Activated T-helper 2 cell treated with anti-CD3 and anti-CD28 coated beads, Interferon-gamma antibody, Interleukin-2, Interleukin-4, amounts not matched to agents 10 μg/mL and 5 μg/mL and 100 μg/mL, durations not matched to agents 14 hours and 24 hours and 36 hours (primary cell): ENCODE results near the gene CCIN. TPM values are rescaled to one million over a fixed set of nuclear protein-coding genes. Genes with fewer than 3 reads are reported as not detected.
A peak's percentile ranks its signal among the peaks of the same experiment; 100 is the strongest.
"Not testable (repeated sequence)": the region's sequence is repeated elsewhere in the genome, so short reads cannot be mapped to it uniquely, and the experiment has no call there.

Source experiments
- DNase-seq: peaks from one replicate; pipeline ENCODE4 v3.0.0; 2021; ENCODE audit warnings: low spot score
- H3K27ac Mint-ChIP-seq: one replicate; pipeline ENCODE4 v1.8.0; 2021; ENCODE audit warnings: mixed read lengths
- H3K27me3 Mint-ChIP-seq: one replicate; pipeline ENCODE4 v1.8.0; 2021; ENCODE audit warnings: low read depth, mixed read lengths
- H3K36me3 Mint-ChIP-seq: one replicate; pipeline ENCODE4 v1.8.0; 2021; ENCODE audit warnings: low read depth, mixed read lengths
- H3K4me1 Mint-ChIP-seq: one replicate; pipeline ENCODE4 v1.8.0; 2021; ENCODE audit warnings: low read depth, mixed read lengths
- H3K4me3 Mint-ChIP-seq: one replicate; pipeline ENCODE4 v1.8.0; 2021; ENCODE audit warnings: low read depth, mild to moderate bottlenecking, moderate library complexity, mixed read lengths
- H3K9me3 Mint-ChIP-seq: one replicate; pipeline ENCODE4 v1.8.0; 2021; ENCODE audit warnings: mixed read lengths
- intact Hi-C: fragments of 100-400 bp; cut with micrococcal nuclease; formaldehyde crosslinking; loops from one replicate; pipeline ENCODE4 v1.15.1; 2023
- total RNA-seq: library from RNA; stranded (reverse); gene quantifications from 2 replicates; pipeline ENCODE4 v1.2.3, GENCODE V29; 2022

Gene CCIN
- total RNA-seq, 1 donor from 2014 or later: not detected

DNA sequence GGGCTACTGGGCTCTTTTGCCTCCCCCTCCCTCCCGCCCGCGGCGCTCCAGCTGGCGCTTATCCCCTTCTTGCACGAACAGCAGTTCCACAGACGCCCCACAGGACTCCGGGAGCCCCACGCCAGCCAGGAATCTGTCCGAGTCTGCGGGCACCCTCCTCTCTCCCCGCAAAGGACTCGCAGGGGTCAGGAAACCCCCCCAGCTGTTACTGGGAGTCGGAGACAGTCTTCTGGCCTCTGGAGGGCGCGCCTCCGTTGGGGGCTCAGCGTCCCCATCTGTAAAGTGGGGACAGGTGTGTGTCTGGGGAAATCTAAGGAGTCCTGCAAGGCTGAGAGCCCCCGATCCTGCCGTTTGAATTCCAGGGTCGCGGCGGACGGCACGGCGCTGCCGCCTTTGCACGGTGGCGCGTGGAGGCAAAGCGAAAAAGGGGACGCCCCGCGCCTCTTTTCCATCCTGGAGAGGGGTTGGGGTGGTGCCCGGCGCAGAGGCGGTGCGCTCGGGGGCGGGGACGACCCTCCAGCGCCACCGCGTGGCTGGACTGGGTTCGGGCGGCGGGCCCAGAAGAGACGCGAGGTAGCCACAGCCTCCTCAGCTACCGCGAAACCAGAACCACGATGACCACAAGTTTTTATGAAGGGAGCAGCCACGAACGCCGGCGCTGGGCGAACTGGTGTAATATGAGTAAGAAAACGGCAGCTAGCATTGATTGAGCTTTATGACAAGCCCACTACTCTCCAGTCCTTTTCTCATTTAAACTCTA lies 2.8 kb upstream of the CCIN start:
- peak; percentile 81 for DNase-seq
- no peak overlapping the region for H3K27ac Mint-ChIP-seq

DNA sequence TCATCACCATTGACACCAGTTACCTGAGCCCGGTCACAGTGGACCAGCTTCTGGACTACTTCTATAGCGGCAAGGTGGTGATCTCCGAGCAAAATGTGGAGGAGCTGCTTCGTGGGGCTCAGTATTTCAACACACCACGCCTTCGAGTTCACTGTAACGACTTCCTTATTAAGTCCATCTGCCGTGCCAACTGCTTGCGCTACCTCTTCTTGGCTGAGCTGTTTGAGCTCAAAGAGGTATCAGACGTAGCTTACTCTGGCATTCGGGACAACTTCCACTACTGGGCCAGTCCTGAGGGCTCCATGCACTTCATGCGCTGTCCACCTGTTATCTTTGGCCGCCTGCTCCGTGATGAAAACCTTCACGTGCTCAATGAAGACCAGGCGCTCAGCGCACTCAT lies 520 bp downstream of the CCIN start:
- peaks cover 4% of the 10 kb centered on the region for H3K4me1 Mint-ChIP-seq
- no peak overlapping the region for H3K4me3 Mint-ChIP-seq
- no peak overlapping the region for H3K27ac Mint-ChIP-seq
- no peaks in the 10 kb centered on the region for H3K36me3 Mint-ChIP-seq
- DNase-seq: no peak
- intact Hi-C loops: loop anchor here (5.0 kb wide), 1 partner anchor 37 kb away; no protein-coding TSS in a partner anchor
- peaks cover 7% of the 10 kb centered on the region for H3K27me3 Mint-ChIP-seq
- H3K9me3 Mint-ChIP-seq: no peaks in the 10 kb centered on the region

More for the DNA sequence above, 2.8 kb upstream of the CCIN start:
- Mint-ChIP-seq H3K9me3 (no peaks in the 10 kb centered on the region), H3K4me1 (peaks cover 5% of the 10 kb centered on the region), H3K4me3 (peak overlapping the region; percentile 72), H3K36me3 (peaks cover 3% of the 10 kb centered on the region), H3K27me3 (peaks cover 7% of the 10 kb centered on the region)
- intact Hi-C loops: loop anchor here (1.0 to 5.0 kb wide), 2 partner anchors 34 to 63 kb away; no protein-coding TSS in a partner anchor

DNA sequence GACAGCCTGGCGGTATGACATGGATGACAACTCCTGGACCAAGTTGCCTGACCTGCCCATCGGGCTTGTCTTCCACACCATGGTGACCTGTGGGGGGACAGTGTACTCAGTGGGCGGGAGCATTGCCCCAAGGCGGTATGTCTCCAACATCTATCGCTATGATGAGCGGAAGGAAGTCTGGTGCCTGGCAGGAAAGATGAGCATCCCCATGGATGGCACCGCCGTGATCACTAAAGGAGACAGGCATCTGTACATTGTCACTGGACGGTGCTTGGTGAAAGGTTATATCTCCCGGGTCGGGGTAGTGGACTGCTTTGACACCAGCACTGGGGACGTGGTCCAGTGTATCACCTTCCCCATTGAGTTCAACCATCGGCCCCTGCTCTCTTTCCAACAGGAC lies 1.3 kb downstream of the CCIN start:
- intact Hi-C loops: no loop called here
- no peak overlapping the region for H3K27ac Mint-ChIP-seq
- peaks cover 8% of the 10 kb centered on the region for H3K27me3 Mint-ChIP-seq
- no peaks in the 10 kb centered on the region for H3K36me3 Mint-ChIP-seq
- no peaks in the 10 kb centered on the region for H3K9me3 Mint-ChIP-seq
- H3K4me1 Mint-ChIP-seq: peaks cover 2% of the 10 kb centered on the region
- DNase-seq: no peak
- no peak overlapping the region for H3K4me3 Mint-ChIP-seq

DNA sequence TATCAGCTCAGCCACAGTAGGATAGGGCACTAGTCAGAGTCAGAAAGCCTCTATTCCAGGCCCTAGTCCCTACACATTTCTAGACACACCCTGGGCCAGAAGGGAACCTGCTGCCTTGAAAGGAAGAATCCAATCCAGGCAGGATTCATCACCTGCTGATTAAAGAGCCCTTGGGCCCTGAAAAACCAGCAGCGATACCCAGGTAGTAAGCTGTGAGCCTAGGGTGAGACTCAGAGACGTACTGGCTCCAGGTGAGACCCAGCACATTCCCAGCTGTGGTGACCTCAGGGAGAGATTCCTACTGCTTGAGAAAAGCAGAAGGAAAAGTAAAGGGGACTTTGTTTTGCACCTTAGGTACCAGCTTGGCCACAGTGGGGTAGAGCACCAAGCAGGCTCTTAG lies 4.7 kb downstream of the CCIN start:
- H3K4me3 Mint-ChIP-seq: no peak overlapping the region
- intact Hi-C loops: no loop called here

DNA sequence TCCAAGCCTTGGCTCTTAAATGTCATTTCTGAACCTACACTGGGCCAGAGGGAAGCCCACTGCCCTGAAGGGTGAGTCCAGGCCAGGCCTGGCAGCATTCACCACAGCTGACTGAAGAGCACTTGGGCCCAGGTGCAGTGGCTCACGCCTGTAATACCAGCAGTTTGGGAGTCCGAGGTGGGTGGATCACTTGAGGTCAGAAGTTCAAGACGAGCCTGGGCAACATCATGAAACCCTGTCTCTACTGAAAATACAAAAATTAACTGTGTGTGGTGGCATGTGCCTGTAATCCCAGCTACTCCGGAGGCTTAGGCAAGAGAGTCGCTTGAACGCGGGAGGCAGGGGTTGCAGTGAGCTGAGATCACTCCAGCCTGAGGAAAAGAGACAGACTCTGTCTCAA lies 5.1 kb downstream of the CCIN start:
- Mint-ChIP-seq H3K27me3 (peaks cover 14% of the 10 kb centered on the region), H3K9me3 (no peaks in the 10 kb centered on the region), H3K4me1 (peaks cover 5% of the 10 kb centered on the region), H3K4me3 (no peak overlapping the region), H3K36me3 (no peaks in the 10 kb centered on the region), H3K27ac (no peak overlapping the region)
- intact Hi-C loops: no loop called here
- DNase-seq: no peak

More for the DNA sequence above, 4.7 kb downstream of the CCIN start:
- Mint-ChIP-seq H3K27me3 (peaks cover 11% of the 10 kb centered on the region), H3K9me3 (no peaks in the 10 kb centered on the region), H3K27ac (no peak overlapping the region), H3K36me3 (no peaks in the 10 kb centered on the region), H3K4me1 (peaks cover 3% of the 10 kb centered on the region)
- no peak for DNase-seq

DNA sequence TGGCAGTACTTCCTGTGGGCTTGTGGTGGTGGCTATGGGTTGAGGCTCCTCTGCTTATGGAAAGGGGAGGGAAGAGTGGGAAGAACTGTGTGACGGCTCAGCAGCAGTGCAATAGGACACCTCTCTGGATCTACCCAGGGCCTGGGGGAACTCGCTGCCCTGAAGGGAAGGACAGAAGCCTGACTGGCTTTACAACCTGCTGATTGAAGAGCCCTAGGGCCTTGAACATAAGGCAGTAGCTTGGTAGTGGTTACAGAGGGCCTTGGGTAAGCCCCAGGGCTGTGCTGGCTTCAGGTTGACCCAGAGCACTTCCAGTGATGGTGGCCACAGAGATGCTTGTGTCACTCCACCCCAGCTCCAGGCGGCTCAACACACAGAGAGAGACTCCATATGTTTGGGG lies 5.5 kb downstream of the CCIN start:
- intact Hi-C loops: no loop called here
- DNase-seq: no peak
- peaks cover 5% of the 10 kb centered on the region for H3K4me1 Mint-ChIP-seq
- H3K36me3 Mint-ChIP-seq: no peaks in the 10 kb centered on the region
- peaks cover 14% of the 10 kb centered on the region for H3K27me3 Mint-ChIP-seq
- no peak overlapping the region for H3K4me3 Mint-ChIP-seq
- H3K9me3 Mint-ChIP-seq: no peaks in the 10 kb centered on the region
- no peak overlapping the region for H3K27ac Mint-ChIP-seq

DNA sequence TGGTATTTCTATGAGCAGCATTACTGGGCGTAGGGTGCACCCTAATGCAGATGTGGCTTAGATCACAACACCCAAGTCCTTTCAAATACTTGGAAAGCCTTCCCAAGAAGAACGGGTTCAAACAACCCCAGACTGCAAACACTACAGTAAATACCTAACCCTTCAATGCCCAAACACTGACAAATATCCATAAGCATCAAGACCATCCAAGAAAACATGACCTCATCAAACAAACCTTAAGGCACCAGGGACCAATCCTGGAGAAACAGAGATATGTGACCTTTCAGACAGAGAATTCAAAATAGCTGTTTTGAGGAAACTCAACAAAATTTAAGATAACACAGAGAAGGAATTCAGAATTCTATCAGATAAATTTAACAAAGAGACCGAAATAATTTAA lies 6.0 kb downstream of the CCIN start:
- intact Hi-C loops, H3K4me3 Mint-ChIP-seq, DNase-seq, H3K27ac Mint-ChIP-seq, H3K9me3 Mint-ChIP-seq, H3K4me1 Mint-ChIP-seq, H3K36me3 Mint-ChIP-seq: not testable (repeated sequence)
- peaks cover 14% of the 10 kb centered on the region for H3K27me3 Mint-ChIP-seq

DNA sequence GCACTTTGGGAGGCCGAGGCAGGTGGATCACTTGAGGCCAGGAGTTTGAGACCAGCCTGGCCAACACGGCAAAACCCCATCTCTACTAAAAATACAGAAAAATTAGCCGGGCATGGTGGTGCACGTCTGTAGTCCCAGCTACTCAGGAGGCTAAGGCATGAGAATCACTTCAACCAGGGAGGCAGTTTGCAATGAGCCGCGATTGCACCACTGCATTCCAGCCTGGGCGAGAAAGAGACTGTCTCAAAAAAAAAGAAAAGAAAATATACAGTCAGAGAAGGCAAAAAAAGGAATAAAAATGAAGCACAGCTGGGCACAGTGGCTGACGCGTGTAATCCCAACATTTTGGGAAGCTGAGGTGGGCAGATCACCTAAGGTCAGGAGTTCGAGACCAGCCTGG lies 7.3 kb downstream of the CCIN start:
- H3K4me3 Mint-ChIP-seq, intact Hi-C loops, H3K27ac Mint-ChIP-seq, H3K9me3 Mint-ChIP-seq, H3K36me3 Mint-ChIP-seq, DNase-seq, H3K4me1 Mint-ChIP-seq: not testable (repeated sequence)
- peaks cover 16% of the 10 kb centered on the region for H3K27me3 Mint-ChIP-seq

DNA sequence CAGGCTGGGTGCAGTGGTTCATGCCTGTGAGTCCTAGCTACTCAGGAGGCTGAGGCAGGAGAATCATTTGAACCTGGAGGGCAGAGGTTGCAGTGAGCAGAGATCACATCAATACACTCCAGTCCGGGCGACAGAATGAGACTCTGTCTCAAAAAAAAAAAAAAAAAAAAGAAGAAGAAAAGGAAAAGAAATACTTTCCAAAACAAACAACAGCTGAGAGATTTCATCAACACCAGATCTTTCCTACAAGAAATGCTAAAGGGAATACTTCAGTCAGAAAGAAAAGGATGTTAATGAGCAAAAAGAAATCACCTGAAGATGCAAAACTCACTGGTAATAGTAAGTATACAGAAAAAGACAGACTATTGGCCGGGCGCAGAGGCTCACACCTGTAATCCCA lies 8.4 kb downstream of the CCIN start:
- intact Hi-C loops: no loop called here
- Mint-ChIP-seq H3K27me3 (peaks cover 19% of the 10 kb centered on the region), H3K9me3 (no peaks in the 10 kb centered on the region), H3K4me1 (peaks cover 5% of the 10 kb centered on the region), H3K36me3 (no peaks in the 10 kb centered on the region), H3K4me3 (no peak overlapping the region), H3K27ac (no peak overlapping the region)
- no peak for DNase-seq

DNA sequence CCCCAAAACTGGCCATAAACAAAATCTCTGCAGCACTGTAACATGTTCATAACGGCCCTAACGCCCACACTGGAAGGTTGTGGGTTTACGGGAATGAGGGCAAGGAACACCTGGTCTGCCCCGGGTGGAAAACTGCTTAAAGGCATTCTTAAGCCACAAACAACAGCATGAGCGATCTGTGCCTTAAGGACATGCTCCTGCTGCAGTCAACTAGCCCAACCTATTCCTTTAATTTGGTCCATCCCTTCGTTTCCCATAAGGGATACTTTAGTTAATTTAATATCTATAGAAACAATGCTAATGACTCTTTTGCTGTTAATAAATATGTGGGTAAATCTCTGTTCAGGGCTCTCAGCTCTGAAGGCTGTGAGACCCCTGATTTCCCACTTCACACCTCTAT lies 11.1 kb downstream of the CCIN start:
- H3K4me1 Mint-ChIP-seq, H3K27ac Mint-ChIP-seq, H3K4me3 Mint-ChIP-seq, intact Hi-C loops, H3K36me3 Mint-ChIP-seq, DNase-seq, H3K9me3 Mint-ChIP-seq: not testable (repeated sequence)
- H3K27me3 Mint-ChIP-seq: peaks cover 17% of the 10 kb centered on the region

DNA sequence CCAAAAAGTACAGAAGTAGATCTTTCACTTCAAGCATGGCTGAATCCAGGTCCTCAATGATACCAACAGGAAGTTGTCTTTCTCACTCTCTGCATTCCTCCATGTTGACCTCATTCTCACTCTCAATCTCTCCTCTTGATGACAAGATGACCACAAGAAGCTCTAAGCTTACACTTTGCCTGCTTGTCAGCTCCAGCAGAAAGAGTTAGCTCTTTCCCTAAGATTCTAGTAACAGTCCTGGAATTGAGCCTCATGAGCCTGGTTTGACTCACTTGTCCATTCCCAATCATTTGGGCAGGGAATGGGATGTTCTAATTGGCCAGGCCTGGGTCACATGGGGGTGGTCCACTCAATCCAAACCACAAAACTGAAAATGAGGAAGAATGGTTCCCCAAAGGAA lies 18.2 kb downstream of the CCIN start:
- DNase-seq: no peak
- Mint-ChIP-seq H3K36me3 (peaks cover 8% of the 10 kb centered on the region), H3K27me3 (peaks cover 8% of the 10 kb centered on the region), H3K27ac (no peak overlapping the region), H3K4me3 (no peak overlapping the region), H3K9me3 (no peaks in the 10 kb centered on the region), H3K4me1 (peaks cover 21% of the 10 kb centered on the region)
- intact Hi-C loops: no loop called here

DNA sequence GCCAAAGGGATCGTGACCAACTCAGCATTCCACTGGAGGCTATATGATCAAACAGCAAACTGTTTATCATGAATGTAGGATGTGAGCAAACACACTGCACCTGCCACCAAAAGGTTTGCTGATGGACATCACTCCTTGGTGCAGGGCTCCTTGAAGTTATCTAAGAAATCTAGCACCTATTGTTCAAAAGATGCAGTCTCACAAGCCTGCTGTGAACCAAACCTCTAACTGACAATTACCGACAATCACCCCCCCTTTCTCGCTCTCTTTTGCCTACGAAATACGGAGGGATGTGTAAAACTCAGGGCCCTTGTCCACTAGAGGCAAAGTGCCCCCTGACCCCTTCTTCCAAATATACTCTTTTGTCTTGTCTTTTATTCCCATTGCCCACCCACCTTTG lies 19.0 kb downstream of the CCIN start:
- intact Hi-C loops: no loop called here
- H3K4me1 Mint-ChIP-seq: peaks cover 29% of the 10 kb centered on the region
- H3K4me3 Mint-ChIP-seq: no peak overlapping the region
- peaks cover 15% of the 10 kb centered on the region for H3K36me3 Mint-ChIP-seq
- H3K9me3 Mint-ChIP-seq: no peaks in the 10 kb centered on the region
- peaks cover 8% of the 10 kb centered on the region for H3K27me3 Mint-ChIP-seq
- no peak for DNase-seq
- no peak overlapping the region for H3K27ac Mint-ChIP-seq

DNA sequence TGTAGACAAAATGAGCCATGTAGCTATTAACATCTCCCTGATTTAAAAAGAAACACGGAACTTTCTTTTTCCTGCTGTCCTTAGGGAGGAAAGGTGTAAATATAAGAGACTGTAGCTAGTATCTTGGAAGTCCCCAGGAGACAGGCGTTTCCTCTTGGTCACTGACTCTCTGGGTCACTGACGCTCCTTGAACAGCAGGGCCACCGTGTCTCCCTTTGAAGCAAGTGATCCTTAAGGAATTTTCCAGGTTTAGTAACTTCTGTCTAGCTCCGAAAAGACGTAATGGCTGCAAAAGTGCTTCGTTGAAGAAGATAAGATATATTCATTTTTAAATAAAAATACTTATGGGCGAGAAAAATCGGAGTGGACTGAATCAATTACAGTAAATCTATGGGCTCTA lies 20.8 kb downstream of the CCIN start:
- Mint-ChIP-seq H3K9me3 (no peaks in the 10 kb centered on the region), H3K36me3 (peaks cover 32% of the 10 kb centered on the region), H3K27me3 (peaks cover 8% of the 10 kb centered on the region), H3K4me1 (peaks cover 44% of the 10 kb centered on the region), H3K27ac (no peak overlapping the region), H3K4me3 (peak overlapping the region; percentile 98)
- intact Hi-C loops: loop anchor here (1.0 to 2.0 kb wide), 6 partner anchors 15 to 211 kb away; partner anchors contain the start of genes GLIPR2, GNE and RNF38
- DNase-seq: no peak
